ENCODE measurements around the gene SLC28A3. TPM values are rescaled to one million over a fixed set of nuclear protein-coding genes. Genes with fewer than 3 reads are reported as not detected.

The SLC28A3 gene
- total RNA-seq, 1 donor from 2014 or later, result under 0.01 TPM

GRCh38 chr9:84349671-84350070 is 9.1 kb upstream of the SLC28A3 start:
- no peak for DNase-seq (ENCODE audit: extremely low read depth, low read depth, low spot score)

- no peak for DNase-seq (ENCODE audit: extremely low read depth, low read depth, low spot score)
These were observed 2.6 kb upstream of the SLC28A3 start for GRCh38 chr9:84343111-84343521.

- DNase-seq (ENCODE audit: extremely low read depth, low read depth, low spot score), result no peak
These were observed 596 bp downstream of the SLC28A3 start for GRCh38 chr9:84339962-84340361.

GRCh38 chr9:84339503-84339902 is 1.1 kb downstream of the SLC28A3 start:
- no peak for DNase-seq (ENCODE audit: extremely low read depth, low read depth, low spot score)

- no peak for DNase-seq (ENCODE audit: extremely low read depth, low read depth, low spot score)
These were observed 1.8 kb downstream of the SLC28A3 start for GRCh38 chr9:84338792-84339191.

- DNase-seq (ENCODE audit: extremely low read depth, low read depth, low spot score), result no peak
These were observed 3.3 kb downstream of the SLC28A3 start for GRCh38 chr9:84337252-84337651.

GRCh38 chr9:84331119-84331809 is 9.3 kb downstream of the SLC28A3 start:
- no peak for DNase-seq (ENCODE audit: extremely low read depth, low read depth, low spot score)

- no peak for DNase-seq (ENCODE audit: extremely low read depth, low read depth, low spot score)
These were observed 10.3 kb downstream of the SLC28A3 start for GRCh38 chr9:84330246-84330645.

GRCh38 chr9:84327184-84327583 is 13.4 kb downstream of the SLC28A3 start:
- DNase-seq (ENCODE audit: extremely low read depth, low read depth, low spot score), result no peak

- no peak for DNase-seq (ENCODE audit: extremely low read depth, low read depth, low spot score)
These were observed 15.1 kb downstream of the SLC28A3 start for GRCh38 chr9:84325347-84325973.

GRCh38 chr9:84324811-84325210 is 15.7 kb downstream of the SLC28A3 start:
- no peak for DNase-seq (ENCODE audit: extremely low read depth, low read depth, low spot score)

GRCh38 chr9:84323858-84324257 is 16.7 kb downstream of the SLC28A3 start:
- DNase-seq (ENCODE audit: extremely low read depth, low read depth, low spot score), result no peak

- DNase-seq (ENCODE audit: extremely low read depth, low read depth, low spot score), result no peak
These were observed 17.7 kb downstream of the SLC28A3 start for GRCh38 chr9:84322828-84323227.

- DNase-seq (ENCODE audit: extremely low read depth, low read depth, low spot score), result no peak
These were observed 20.3 kb downstream of the SLC28A3 start for GRCh38 chr9:84320231-84320630.

- DNase-seq (ENCODE audit: extremely low read depth, low read depth, low spot score), result no peak
These were observed 20.9 kb downstream of the SLC28A3 start for GRCh38 chr9:84319632-84320031.

- no peak for DNase-seq (ENCODE audit: extremely low read depth, low read depth, low spot score)
These were observed 21.6 kb downstream of the SLC28A3 start for GRCh38 chr9:84318981-84319380.

- no peak for DNase-seq (ENCODE audit: extremely low read depth, low read depth, low spot score)
These were observed 23.0 kb downstream of the SLC28A3 start for GRCh38 chr9:84317563-84317962.

GRCh38 chr9:84315278-84315877 is 25.2 kb downstream of the SLC28A3 start:
- DNase-seq (ENCODE audit: extremely low read depth, low read depth, low spot score), result no peak

GRCh38 chr9:84314306-84314705 is 26.3 kb downstream of the SLC28A3 start:
- DNase-seq (ENCODE audit: extremely low read depth, low read depth, low spot score), result no peak

- DNase-seq (ENCODE audit: extremely low read depth, low read depth, low spot score), result no peak
These were observed 29.7 kb downstream of the SLC28A3 start for GRCh38 chr9:84310883-84311282.

- no peak for DNase-seq (ENCODE audit: extremely low read depth, low read depth, low spot score)
These were observed 34.9 kb downstream of the SLC28A3 start for GRCh38 chr9:84305497-84306131.

GRCh38 chr9:84304166-84304565 is 36.4 kb downstream of the SLC28A3 start:
- no peak for DNase-seq (ENCODE audit: extremely low read depth, low read depth, low spot score)
